Pancreas (tissue), 10 donors: ENCODE data around the gene ASAP2. TPM values are rescaled to one million over a fixed set of nuclear protein-coding genes. Genes with fewer than 3 reads are reported as not detected.
A peak's percentile ranks its signal among the peaks of the same experiment; 100 is the strongest.
"Not testable (repeated sequence)": the region's sequence is repeated elsewhere in the genome, so short reads cannot be mapped to it uniquely, and the experiment has no call there.

Source experiments
- ATAC-seq, 4 donors: fragments of 200-7000 bp; cut with Tn5 transposase; one replicate each; pipeline versions ENCODE4 v1.8.0 to v1.9.1; 2020; ENCODE audit warnings: mild to moderate bottlenecking in 4 of 4, moderate library complexity in 4 of 4
- DNase-seq, 6 donors: peaks; one replicate each; pipeline ENCODE4 v3.0.0-alpha.2; 2020
- FAIRE-seq: peaks from 2 replicates; lab custom pipeline; 2012; peaks lifted over from hg19 to GRCh38; lab: Jason Lieb, UNC
- H3K27ac ChIP-seq, 4 donors: fragments of 200-600 bp; sonication (generic); 1 replicate in 3 of 4; 2 replicates in 1 of 4; pipeline versions ENCODE4 v1.5.0 to v1.8.0; 2020
- H3K27me3 ChIP-seq, 4 donors: fragments of 200-600 bp; one replicate each; pipeline ENCODE4 v1.8.0; 2021
- H3K36me3 ChIP-seq, 3 donors: fragments of 200-600 bp; sonication (generic) in 1 of 3; one replicate each; pipeline versions ENCODE4 v1.5.0 to v1.8.0; 2020 to 2021
- H3K4me1 ChIP-seq, 3 donors: fragments of 200-600 bp; one replicate each; pipeline ENCODE4 v1.8.0; 2021
- H3K4me3 ChIP-seq, 4 donors: fragments of 200-600 bp; sonication (generic) in 2 of 4; one replicate each; pipeline versions ENCODE4 v1.5.0 to v1.8.0; 2020 to 2021
- H3K9me3 ChIP-seq, 4 donors: fragments of 200-600 bp; one replicate each; pipeline ENCODE4 v1.8.0; 2021
- WGBS, 2 donors: extraction: QIAGEN DNeasy Blood & Tissue Kit; methylation state at CpG; one replicate each; pipeline ENCODE4 v1.1.7; 2013; 5-methylcytosine and 5-hydroxymethylcytosine counted together
- intact Hi-C, 3 donors: fragments of 100-400 bp; cut with DNase I; formaldehyde crosslinking; loops; one replicate each; pipeline versions ENCODE4 v1.11.1 to v1.14.2; 2022
- polyA plus RNA-seq, 2 donors: library from polyadenylated mRNA; stranded (reverse); fragments of 200-250 nt; gene quantifications; one replicate each; pipeline ENCODE4 v1.2.3, GENCODE V29; 2013
- total RNA-seq, 6 donors: library from RNA; stranded (reverse); fragmentation: NEBNext Ultra II Directional in 4 of 6; extraction: Animal tissue kit (Norgen Biotek cat#: 25700) in 4 of 6; gene quantifications; one replicate each; pipeline versions ENCODE4 v1.2.1 to v1.2.4, GENCODE V29; 2021 to 2023
- TF ChIP-seq, protein P1 (sequence below), 4 donors: fragments of 200-600 bp; sonication (generic) in 3 of 4; IDR thresholded peaks; one replicate each; pipeline versions ENCODE4 v1.5.0 to v1.8.0; 2021; ENCODE audit warnings: antibody characterized with exemption in 4 of 4
- donor health status: healthy with polysubstance abuse.
- donor health status: DM: no; HTN: no; CAD: no; lungs with moderate emphysema.
- donor health status: DM: no; HTN: no; CAD: no.
- donor health status: control.
- donor health status: control.
- donor health status: Bipolar disorder and iron deficiency.
- donor health status: DM: yes; HTN: yes; CAD: no.
- donor health status: DM: no; HTN: no; CAD: no.
- donor health status: DM: no; HTN: no; CAD: no.
- donor health status: DM: yes; HTN: yes; CAD: no.

ASAP2 gene
- total and polyA plus RNA-seq, 8 donors, result 5.8 to 17.7 (median 7.3) TPM

DNA sequence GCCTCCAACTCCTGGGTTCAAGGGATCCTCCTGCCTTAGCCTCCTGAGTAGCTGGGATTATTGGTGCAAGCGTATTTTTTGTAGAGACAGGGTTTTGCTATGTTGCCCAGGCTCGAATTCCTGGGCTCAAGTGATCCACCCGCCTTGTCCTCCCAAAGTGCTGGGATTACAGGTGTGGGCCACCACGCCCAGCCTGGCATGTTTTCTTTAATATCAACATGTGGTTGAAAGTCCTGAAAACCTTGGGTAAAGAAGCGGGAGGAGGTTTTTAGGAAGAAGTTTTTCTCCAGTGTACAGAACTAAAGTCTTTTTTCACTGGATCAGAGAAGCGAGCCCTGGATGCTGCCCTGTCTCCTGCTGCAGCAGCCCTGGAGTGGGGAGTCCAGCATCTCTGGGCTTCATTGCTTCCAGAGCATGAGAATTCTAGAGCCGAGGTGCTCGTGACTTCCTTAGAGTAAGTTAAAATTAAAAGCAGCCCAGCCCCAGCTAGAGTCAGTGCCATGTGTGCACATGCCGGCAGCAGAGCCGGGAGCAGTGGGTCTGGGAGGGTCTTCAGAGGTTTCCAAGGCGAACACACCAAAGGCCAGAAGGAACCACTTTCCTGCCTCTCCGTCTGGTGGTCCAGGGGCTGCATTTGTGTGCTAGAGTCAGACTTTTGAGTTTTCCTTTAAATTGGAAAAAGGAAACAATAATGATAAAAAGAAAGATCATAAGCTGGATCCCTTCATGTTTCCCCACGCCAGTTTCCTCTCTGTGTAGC is 185.5 kb downstream of the ASAP2 start:
- TF ChIP-seq, protein P1, sequence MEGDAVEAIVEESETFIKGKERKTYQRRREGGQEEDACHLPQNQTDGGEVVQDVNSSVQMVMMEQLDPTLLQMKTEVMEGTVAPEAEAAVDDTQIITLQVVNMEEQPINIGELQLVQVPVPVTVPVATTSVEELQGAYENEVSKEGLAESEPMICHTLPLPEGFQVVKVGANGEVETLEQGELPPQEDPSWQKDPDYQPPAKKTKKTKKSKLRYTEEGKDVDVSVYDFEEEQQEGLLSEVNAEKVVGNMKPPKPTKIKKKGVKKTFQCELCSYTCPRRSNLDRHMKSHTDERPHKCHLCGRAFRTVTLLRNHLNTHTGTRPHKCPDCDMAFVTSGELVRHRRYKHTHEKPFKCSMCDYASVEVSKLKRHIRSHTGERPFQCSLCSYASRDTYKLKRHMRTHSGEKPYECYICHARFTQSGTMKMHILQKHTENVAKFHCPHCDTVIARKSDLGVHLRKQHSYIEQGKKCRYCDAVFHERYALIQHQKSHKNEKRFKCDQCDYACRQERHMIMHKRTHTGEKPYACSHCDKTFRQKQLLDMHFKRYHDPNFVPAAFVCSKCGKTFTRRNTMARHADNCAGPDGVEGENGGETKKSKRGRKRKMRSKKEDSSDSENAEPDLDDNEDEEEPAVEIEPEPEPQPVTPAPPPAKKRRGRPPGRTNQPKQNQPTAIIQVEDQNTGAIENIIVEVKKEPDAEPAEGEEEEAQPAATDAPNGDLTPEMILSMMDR (IDR thresholded peaks at IDR 0.05), result no peak
- FAIRE-seq (no peak), DNase-seq (peak in 1 of 6 donors; percentile 9), ATAC-seq (no peak)
- Histone ChIP-seq H3K27ac (no peak overlapping the region), H3K27me3 (no peaks in the 10 kb centered on the region), H3K9me3 (no peaks in the 10 kb centered on the region), H3K36me3 (peaks cover 0 to 11% (median 4%) of the 10 kb centered on the region in 3 donors), H3K4me3 (no peak overlapping the region), H3K4me1 (no peaks in the 10 kb centered on the region)
- 91% methylated on average over 13 of the region's 13 CpGs for WGBS, 2 donors
- intact Hi-C loops, result no loop called here

DNA sequence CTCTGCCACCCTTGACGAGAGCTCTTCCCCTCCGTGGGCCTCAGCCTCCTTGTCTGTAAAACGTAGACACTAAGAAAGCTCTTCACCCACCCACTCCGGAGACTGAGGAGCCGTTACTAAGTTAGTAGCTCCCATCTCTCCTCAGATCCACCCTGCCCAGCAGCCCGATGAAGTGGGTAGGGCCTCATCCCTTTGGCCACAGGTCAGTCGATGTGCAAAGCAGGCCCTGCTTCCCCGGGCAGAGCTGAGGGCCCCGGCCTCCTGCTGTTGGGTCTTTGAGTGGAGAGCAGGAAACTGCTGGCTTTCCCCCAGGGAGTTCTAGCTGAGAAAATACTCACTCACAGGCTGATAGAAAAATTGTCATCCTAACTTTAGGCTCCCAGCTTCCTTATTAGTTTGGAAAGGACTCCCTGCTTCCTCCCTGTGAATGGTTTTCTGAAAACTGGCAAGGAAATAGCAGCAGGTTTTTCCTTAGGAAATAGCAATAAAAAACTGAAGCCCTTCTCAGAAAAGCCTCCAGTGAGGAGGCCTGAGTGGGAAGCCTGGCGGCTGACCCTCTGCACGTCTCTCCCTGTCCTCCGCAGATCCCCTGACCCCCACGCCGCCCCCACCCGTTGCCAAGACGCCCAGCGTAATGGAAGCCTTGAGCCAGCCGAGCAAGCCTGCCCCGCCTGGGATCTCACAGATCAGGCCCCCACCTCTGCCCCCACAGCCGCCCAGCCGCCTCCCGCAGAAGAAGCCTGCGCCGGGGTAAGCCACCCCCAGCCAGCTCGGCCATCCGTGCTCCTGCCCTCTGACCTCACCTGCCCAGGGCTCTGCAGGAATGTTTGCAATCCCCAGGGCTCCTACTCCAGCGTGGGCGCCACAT is 186.5 kb downstream of the ASAP2 start:
- ATAC-seq (no peak), DNase-seq (peak in 1 of 6 donors; percentile 46), FAIRE-seq (no peak)
- Histone ChIP-seq H3K4me1 (no peaks in the 10 kb centered on the region), H3K27me3 (no peaks in the 10 kb centered on the region), H3K9me3 (no peaks in the 10 kb centered on the region), H3K27ac (no peak overlapping the region), H3K4me3 (no peak overlapping the region), H3K36me3 (peaks cover 0 to 11% (median 4%) of the 10 kb centered on the region in 3 donors)
- 82 to 88% methylated on average over 28 of the region's 28 CpGs for whole genome bisulfite sequencing, 2 donors
- intact Hi-C loops, result no loop called here
- TF ChIP-seq, protein P1 (IDR thresholded peaks at IDR 0.05), result no peak

DNA sequence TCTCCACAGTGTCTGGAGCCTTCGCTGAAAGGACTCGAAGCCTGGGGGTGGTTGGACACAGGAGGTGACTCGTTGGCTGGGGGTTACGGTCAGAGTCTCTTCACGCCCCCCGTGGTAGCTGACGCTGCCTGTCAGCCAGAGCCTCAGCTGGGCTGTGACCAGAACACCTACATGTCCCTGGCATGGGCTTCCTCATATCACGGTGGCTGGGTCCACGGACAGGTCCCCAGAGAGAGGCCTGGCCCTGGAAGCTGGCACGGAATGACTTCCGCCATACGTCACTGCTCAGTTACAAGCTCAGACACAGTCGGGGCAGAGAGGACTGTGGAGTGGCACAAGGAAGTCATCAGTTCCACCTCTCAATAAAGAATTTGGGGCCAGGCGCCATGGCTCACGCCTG is 188.2 kb downstream of the ASAP2 start:
- TF ChIP-seq, protein P1 (IDR thresholded peaks at IDR 0.05), result no peak
- ATAC-seq (no peak), DNase-seq (peak in 1 of 6 donors; percentile 44), FAIRE-seq (no peak)
- 91 to 94% methylated on average over 15 of the region's 15 CpGs for WGBS, 2 donors
- no peak overlapping the region for H3K27ac ChIP-seq
- intact Hi-C loops, result no loop called here
- H3K4me3 ChIP-seq, result no peak overlapping the region
- H3K4me1 ChIP-seq, result no peaks in the 10 kb centered on the region
- no peaks in the 10 kb centered on the region for H3K9me3 ChIP-seq
- H3K27me3 ChIP-seq, result no peaks in the 10 kb centered on the region
- H3K36me3 ChIP-seq, result peaks cover 0 to 11% (median 3%) of the 10 kb centered on the region in 3 donors

DNA sequence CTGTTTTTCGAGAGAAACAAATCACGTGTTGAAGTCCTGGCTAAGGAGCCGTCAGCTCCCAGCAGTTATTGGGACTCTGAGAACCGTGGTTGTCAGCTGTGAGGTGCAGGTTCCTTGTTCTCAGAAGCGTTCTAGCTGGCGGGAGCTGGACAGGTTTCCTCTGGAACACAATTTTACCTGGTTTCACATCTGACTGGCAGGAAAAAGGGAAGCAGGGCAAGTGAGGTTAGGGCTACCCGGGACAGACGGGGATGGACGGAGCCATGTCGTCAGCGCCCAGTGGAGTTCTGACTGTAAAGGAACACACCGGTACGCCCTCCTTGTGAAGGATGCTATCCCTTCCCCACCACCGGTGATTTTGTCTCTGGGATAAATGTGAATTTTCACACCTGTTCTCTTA is 190.6 kb downstream of the ASAP2 start:
- DNase-seq, result peak in 1 of 6 donors; percentile 34
- Histone ChIP-seq H3K4me3 (no peak overlapping the region), H3K36me3 (peaks cover 0 to 6% (median 3%) of the 10 kb centered on the region in 3 donors), H3K27me3 (no peaks in the 10 kb centered on the region), H3K27ac (no peak overlapping the region), H3K4me1 (no peaks in the 10 kb centered on the region), H3K9me3 (no peaks in the 10 kb centered on the region)
- intact Hi-C loops, result no loop called here
- TF ChIP-seq, protein P1 (IDR thresholded peaks at IDR 0.05), result no peak
- WGBS, 2 donors, result 92 to 93% methylated on average over 14 of the region's 14 CpGs
- FAIRE-seq, result no peak
- no peak for ATAC-seq

DNA sequence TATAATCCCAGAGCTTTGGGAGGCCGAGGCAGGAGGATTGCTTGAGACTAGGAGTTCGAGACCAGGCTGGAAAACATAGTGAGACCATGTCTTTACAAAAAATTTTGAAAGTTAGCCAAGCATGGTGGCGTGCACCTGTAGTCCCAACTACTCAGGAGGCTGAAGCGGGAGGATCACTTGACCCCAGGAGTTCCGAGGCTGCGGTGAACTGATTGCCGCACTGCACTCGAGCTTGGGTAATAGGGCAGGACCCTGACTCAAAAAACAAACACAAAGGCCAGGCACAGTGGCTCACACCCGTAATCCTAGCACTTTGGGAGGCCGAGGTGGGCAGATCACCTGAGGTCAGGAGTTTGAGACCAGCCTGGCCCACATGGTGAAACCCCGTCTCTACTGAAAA is 191.6 kb downstream of the ASAP2 start:
- H3K27me3 ChIP-seq, H3K4me3 ChIP-seq, H3K36me3 ChIP-seq, intact Hi-C loops, H3K9me3 ChIP-seq, H3K4me1 ChIP-seq, H3K27ac ChIP-seq, ATAC-seq, FAIRE-seq: not testable (repeated sequence)
- DNase-seq, result peak in 1 of 6 donors; percentile 20
- WGBS, 2 donors, result 95 to 97% methylated on average over 11 of the region's 11 CpGs
